HepG2 (cell line): ENCODE data around the gene HLCS. TPM values are rescaled to one million over a fixed set of nuclear protein-coding genes. Genes with fewer than 3 reads are reported as not detected.

Source experiments
- FOXJ3 ChIP-seq: sonication (generic); formaldehyde crosslinking; IDR thresholded peaks from 2 replicates; pipeline ENCODE4 v1.4.0; 2020; ENCODE audit warnings: missing genetic modification reagents, mild to moderate bottlenecking, borderline replicate concordance
- HDAC2 ChIP-seq: sonication (generic); formaldehyde crosslinking; IDR thresholded peaks from 2 replicates; pipeline ENCODE4 v1.4.0; 2020; ENCODE audit warnings: missing genetic modification reagents
- ISX ChIP-seq: sonication (generic); formaldehyde crosslinking; conservative IDR thresholded peaks from 2 replicates; pipeline ENCODE4 v1.5.0; 2020; ENCODE audit warnings: missing genetic modification reagents
- KAT8 ChIP-seq: IDR thresholded peaks from 2 replicates; pipeline ENCODE4 v1.6.1; 2016; ENCODE audit warnings: missing genetic modification reagents, missing compliant biosample characterization
- KDM6A ChIP-seq: IDR thresholded peaks from 2 replicates; pipeline ENCODE4 v1.6.1; 2016; ENCODE audit warnings: low read depth
- MEIS1 ChIP-seq: sonication (generic); formaldehyde crosslinking; IDR thresholded peaks from 2 replicates; pipeline ENCODE4 v1.9.0; 2021; ENCODE audit warnings: mild to moderate bottlenecking, missing genetic modification reagents, moderate library complexity, borderline replicate concordance
- PITX1 ChIP-seq: sonication (generic); formaldehyde crosslinking; IDR thresholded peaks from 2 replicates; pipeline ENCODE4 v1.5.1; 2020; ENCODE audit warnings: mild to moderate bottlenecking, missing genetic modification reagents
- PLSCR1 ChIP-seq: sonication (generic); formaldehyde crosslinking; IDR thresholded peaks from 2 replicates; pipeline ENCODE4 v1.5.0; 2020; ENCODE audit warnings: missing genetic modification reagents, mild to moderate bottlenecking, borderline replicate concordance
- SMAD3 ChIP-seq: sonication (generic); formaldehyde crosslinking; IDR thresholded peaks from 2 replicates; pipeline ENCODE4 v1.4.0; 2020; ENCODE audit warnings: missing genetic modification reagents
- SOX5 ChIP-seq: IDR thresholded peaks from 2 replicates; pipeline ENCODE4 v1.6.1; 2016; ENCODE audit warnings: borderline replicate concordance
- ZGPAT ChIP-seq: IDR thresholded peaks from 2 replicates; pipeline ENCODE4 v1.6.1; 2016; ENCODE audit warnings: mild to moderate bottlenecking
- ZNF101 ChIP-seq: sonication (generic); formaldehyde crosslinking; IDR thresholded peaks from 2 replicates; pipeline ENCODE4 v1.4.0; 2020; ENCODE audit warnings: mild to moderate bottlenecking, low read depth, missing genetic modification reagents, borderline replicate concordance
- ZNF589 ChIP-seq: sonication (generic); formaldehyde crosslinking; conservative IDR thresholded peaks from 2 replicates; pipeline ENCODE4 v1.8.0; 2022; ENCODE audit warnings: mild to moderate bottlenecking, moderate library complexity, missing genetic modification reagents
- ZNF598 ChIP-seq: sonication (generic); formaldehyde crosslinking; IDR thresholded peaks from 2 replicates; pipeline ENCODE4 v1.5.1; 2020; ENCODE audit warnings: mild to moderate bottlenecking, missing genetic modification reagents, borderline replicate concordance
- ZNF644 ChIP-seq: IDR thresholded peaks from 2 replicates; pipeline ENCODE4 v1.6.1; 2016; ENCODE audit warnings: low read depth
- ZNF75D ChIP-seq: sonication (generic); formaldehyde crosslinking; IDR thresholded peaks from 2 replicates; pipeline ENCODE4 v1.8.1; 2023; ENCODE audit warnings: missing genetic modification reagents, mild to moderate bottlenecking, borderline replicate concordance
- polyA plus RNA-seq, 8 experiments: library from polyadenylated mRNA; depleted of rRNA in 3 of 8; stranded (reverse) in 7 of 8; unstranded in 1 of 8; fragments of >200 nt; fragmentation: Illumina TruSeq in 4 of 8; extraction: Trizol in 4 of 8; gene quantifications; 2 replicates each; pipeline versions ENCODE4 v1.2.1 to v1.2.3, GENCODE V29; 2011 to 2016; ENCODE audit warnings: low read depth in 4 of 8, missing spikeins in 1 of 8, mixed read lengths in 1 of 8; ENCODE audit not compliant: insufficient read depth in 1 of 8
- total RNA-seq, 5 experiments: library from RNA; depleted of rRNA; stranded (reverse); fragments of >200 nt; fragmentation: Illumina TruSeq; extraction: Trizol; gene quantifications; 2 replicates each; pipeline ENCODE4 v1.2.3, GENCODE V29; 2016; ENCODE audit warnings: low read depth in 1 of 5
- TF ChIP-seq, protein P1 (sequence below): sonication (generic); formaldehyde crosslinking; IDR thresholded peaks from 2 replicates; pipeline ENCODE4 v1.4.0; 2020; ENCODE audit warnings: missing genetic modification reagents, borderline replicate concordance
- TF ChIP-seq, protein P2 (sequence below): sonication (generic); formaldehyde crosslinking; IDR thresholded peaks from 2 replicates; pipeline ENCODE4 v1.5.0; 2020; ENCODE audit warnings: mild to moderate bottlenecking, missing genetic modification reagents
- TF ChIP-seq, protein P3 (sequence below): sonication (generic); formaldehyde crosslinking; IDR thresholded peaks from 2 replicates; pipeline ENCODE4 v1.5.0; 2020; ENCODE audit warnings: mild to moderate bottlenecking, low read depth, missing genetic modification reagents, borderline replicate concordance
- TF ChIP-seq, protein P4 (sequence below): sonication (generic); formaldehyde crosslinking; IDR thresholded peaks from 2 replicates; pipeline ENCODE4 v1.4.0; 2020; ENCODE audit warnings: mild to moderate bottlenecking, missing genetic modification reagents

Gene HLCS
- total and polyA plus RNA-seq, 2 of the 13 experiments (the other 11 are each of a cell fraction or from before 2014, with no cell fraction given): 7.9 to 12.3 TPM

DNA sequence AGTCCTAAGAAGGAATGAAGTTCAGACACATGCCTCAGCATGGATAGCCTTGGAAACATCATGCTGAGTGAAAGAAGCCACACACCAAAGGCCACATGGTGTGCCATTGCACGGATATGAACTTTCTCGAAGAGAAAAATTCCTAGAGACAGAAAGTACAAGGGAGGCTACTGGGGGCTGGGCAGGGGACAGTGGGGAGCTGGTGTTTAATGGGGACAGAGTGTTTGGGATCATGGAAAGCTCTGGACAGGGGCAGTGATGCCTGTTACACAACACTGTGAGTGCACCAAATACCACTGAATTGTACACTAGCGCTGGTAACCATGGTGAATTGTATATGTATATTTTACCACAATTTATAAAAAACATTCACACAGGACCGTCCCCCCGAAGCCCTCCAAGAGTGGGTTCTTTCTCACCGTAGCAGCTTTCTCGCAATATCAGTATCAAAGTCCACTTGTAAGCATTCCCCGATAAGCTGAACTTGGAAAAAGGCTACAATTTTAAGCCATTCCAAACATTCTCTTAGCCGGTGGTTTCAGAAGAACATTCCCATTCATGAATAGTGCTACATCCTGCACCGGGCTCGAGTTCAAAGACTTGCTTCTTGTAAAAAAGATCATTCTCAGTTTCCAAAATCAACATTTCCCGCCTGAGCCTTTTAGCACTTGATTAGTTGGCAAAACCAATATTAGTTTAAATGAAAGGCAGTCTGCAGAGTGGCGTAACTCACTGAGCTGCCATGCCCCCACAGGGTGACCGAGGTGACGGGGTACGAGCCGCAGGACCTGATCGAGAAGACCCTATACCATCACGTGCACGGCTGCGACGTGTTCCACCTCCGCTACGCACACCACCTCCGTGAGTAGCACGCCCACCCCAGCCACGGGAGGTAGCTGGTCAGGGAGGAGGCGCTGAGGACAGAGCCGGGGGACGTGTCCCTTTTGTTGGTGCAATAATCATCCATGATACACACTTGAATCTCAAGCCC is 235.9 kb downstream of the HLCS start (continued):
- TF ChIP-seq ZNF589 (no peak), KDM6A (CRISPR knock-in tag) (no peak), SMAD3 (CRISPR knock-in tag) (no peak), FOXJ3 (CRISPR knock-in tag) (peak; percentile 19; the same call in 1 of the 2 replicates), ZNF598 (CRISPR knock-in tag) (no peak), PITX1 (CRISPR knock-in tag) (peak; percentile 78), HDAC2 (CRISPR knock-in tag) (peak; percentile 76; the same call in 1 of the 2 replicates), ZGPAT (CRISPR knock-in tag) (peak; percentile 65), ISX (CRISPR knock-in tag) (no peak), MEIS1 (CRISPR knock-in tag) (no peak), ZNF101 (CRISPR knock-in tag) (no peak), ZNF75D (CRISPR knock-in tag) (no peak), PLSCR1 (CRISPR knock-in tag) (no peak), SOX5 (CRISPR knock-in tag) (peak; percentile 47; the same call in 1 of the 2 replicates), ZNF644 (no peak), KAT8 (peak; percentile 29; the same call in 1 of the 2 replicates)
- TF ChIP-seq, protein P1, sequence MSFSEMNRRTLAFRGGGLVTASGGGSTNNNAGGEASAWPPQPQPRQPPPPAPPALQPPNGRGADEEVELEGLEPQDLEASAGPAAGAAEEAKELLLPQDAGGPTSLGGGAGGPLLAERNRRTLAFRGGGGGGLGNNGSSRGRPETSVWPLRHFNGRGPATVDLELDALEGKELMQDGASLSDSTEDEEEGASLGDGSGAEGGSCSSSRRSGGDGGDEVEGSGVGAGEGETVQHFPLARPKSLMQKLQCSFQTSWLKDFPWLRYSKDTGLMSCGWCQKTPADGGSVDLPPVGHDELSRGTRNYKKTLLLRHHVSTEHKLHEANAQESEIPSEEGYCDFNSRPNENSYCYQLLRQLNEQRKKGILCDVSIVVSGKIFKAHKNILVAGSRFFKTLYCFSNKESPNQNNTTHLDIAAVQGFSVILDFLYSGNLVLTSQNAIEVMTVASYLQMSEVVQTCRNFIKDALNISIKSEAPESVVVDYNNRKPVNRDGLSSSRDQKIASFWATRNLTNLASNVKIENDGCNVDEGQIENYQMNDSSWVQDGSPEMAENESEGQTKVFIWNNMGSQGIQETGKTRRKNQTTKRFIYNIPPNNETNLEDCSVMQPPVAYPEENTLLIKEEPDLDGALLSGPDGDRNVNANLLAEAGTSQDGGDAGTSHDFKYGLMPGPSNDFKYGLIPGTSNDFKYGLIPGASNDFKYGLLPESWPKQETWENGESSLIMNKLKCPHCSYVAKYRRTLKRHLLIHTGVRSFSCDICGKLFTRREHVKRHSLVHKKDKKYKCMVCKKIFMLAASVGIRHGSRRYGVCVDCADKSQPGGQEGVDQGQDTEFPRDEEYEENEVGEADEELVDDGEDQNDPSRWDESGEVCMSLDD (CRISPR knock-in tag): peak; percentile 38; the same call in 1 of the 2 replicates
- TF ChIP-seq, protein P2, sequence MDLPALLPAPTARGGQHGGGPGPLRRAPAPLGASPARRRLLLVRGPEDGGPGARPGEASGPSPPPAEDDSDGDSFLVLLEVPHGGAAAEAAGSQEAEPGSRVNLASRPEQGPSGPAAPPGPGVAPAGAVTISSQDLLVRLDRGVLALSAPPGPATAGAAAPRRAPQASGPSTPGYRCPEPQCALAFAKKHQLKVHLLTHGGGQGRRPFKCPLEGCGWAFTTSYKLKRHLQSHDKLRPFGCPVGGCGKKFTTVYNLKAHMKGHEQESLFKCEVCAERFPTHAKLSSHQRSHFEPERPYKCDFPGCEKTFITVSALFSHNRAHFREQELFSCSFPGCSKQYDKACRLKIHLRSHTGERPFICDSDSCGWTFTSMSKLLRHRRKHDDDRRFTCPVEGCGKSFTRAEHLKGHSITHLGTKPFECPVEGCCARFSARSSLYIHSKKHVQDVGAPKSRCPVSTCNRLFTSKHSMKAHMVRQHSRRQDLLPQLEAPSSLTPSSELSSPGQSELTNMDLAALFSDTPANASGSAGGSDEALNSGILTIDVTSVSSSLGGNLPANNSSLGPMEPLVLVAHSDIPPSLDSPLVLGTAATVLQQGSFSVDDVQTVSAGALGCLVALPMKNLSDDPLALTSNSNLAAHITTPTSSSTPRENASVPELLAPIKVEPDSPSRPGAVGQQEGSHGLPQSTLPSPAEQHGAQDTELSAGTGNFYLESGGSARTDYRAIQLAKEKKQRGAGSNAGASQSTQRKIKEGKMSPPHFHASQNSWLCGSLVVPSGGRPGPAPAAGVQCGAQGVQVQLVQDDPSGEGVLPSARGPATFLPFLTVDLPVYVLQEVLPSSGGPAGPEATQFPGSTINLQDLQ: no peak
- TF ChIP-seq, protein P3, sequence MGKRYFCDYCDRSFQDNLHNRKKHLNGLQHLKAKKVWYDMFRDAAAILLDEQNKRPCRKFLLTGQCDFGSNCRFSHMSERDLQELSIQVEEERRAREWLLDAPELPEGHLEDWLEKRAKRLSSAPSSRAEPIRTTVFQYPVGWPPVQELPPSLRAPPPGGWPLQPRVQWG: no peak
- TF ChIP-seq, protein P4, sequence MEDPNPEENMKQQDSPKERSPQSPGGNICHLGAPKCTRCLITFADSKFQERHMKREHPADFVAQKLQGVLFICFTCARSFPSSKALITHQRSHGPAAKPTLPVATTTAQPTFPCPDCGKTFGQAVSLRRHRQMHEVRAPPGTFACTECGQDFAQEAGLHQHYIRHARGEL: no peak
